HG03060 (cell line): ENCODE results near the gene COL27A1.

Source experiments
- ATAC-seq: cut with Tn5 transposase; IDR thresholded peaks from one replicate; pipeline ENCODE4 v1.9.1; 2021; ENCODE audit warnings: low read depth, moderate number of reproducible peaks; ENCODE audit not compliant: unreplicated experiment

The COL27A1 gene

GRCh38 chr9:114220061-114220541, 64.8 kb downstream of the COL27A1 start:
- no peak for ATAC-seq

GRCh38 chr9:114221706-114222465, 66.5 kb downstream of the COL27A1 start:
- no peak for ATAC-seq

- no peak for ATAC-seq
Observed at GRCh38 chr9:114223564-114224246, 68.4 kb downstream of the COL27A1 start.

- ATAC-seq = no peak
Observed at GRCh38 chr9:114224247-114224610, 68.9 kb downstream of the COL27A1 start.

GRCh38 chr9:114225561-114226212, 70.3 kb downstream of the COL27A1 start:
- ATAC-seq = no peak

- no peak for ATAC-seq
Observed at GRCh38 chr9:114226246-114227055, 71.1 kb downstream of the COL27A1 start.

- ATAC-seq = no peak
Observed at GRCh38 chr9:114227288-114228015, 72.1 kb downstream of the COL27A1 start.

- ATAC-seq = no peak
Observed at GRCh38 chr9:114228016-114228808, 72.9 kb downstream of the COL27A1 start.

- ATAC-seq = no peak
Observed at GRCh38 chr9:114229295-114229694, 74.0 kb downstream of the COL27A1 start.

GRCh38 chr9:114230068-114230467, 74.7 kb downstream of the COL27A1 start:
- no peak for ATAC-seq

GRCh38 chr9:114231273-114231672, 75.9 kb downstream of the COL27A1 start:
- ATAC-seq = no peak

GRCh38 chr9:114231719-114232449, 76.5 kb downstream of the COL27A1 start:
- ATAC-seq = no peak

GRCh38 chr9:114233491-114234185, 78.3 kb downstream of the COL27A1 start:
- no peak for ATAC-seq

GRCh38 chr9:114235033-114235661, 79.8 kb downstream of the COL27A1 start:
- no peak for ATAC-seq

- no peak for ATAC-seq
Observed at GRCh38 chr9:114236391-114237138, 81.2 kb downstream of the COL27A1 start.

- ATAC-seq = no peak
Observed at GRCh38 chr9:114237247-114237646, 81.9 kb downstream of the COL27A1 start.

GRCh38 chr9:114237781-114238180, 82.4 kb downstream of the COL27A1 start:
- no peak for ATAC-seq
